H1 (cell line): ENCODE data around the gene SLC25A38. TPM values are rescaled to one million over a fixed set of nuclear protein-coding genes. Genes with fewer than 3 reads are reported as not detected.

Experiments
- CTCF ChIA-PET: fragments of 300-600 bp; sonication (Branson Sonifier 250); formaldehyde crosslinking; loops from one replicate; lab custom pipeline; 2021; ENCODE audit not compliant: partially characterized antibody; lab: Charles Lee
- POLR2A ChIA-PET: fragments of 300-600 bp; sonication (Branson Sonifier 250); formaldehyde crosslinking; loops from one replicate; lab custom pipeline; 2021; ENCODE audit warnings: inconsistent platforms; ENCODE audit not compliant: partially characterized antibody; lab: Charles Lee
- DNase-seq, 2 experiments: peaks; one replicate each; pipeline versions ENCODE4 v3.0.0 to v3.0.0-alpha.2; 2010 to 2022; ENCODE audit warnings: low spot score in 2 of 2, low read depth in 1 of 2, mixed read lengths in 1 of 2
- FAIRE-seq: peaks from 2 replicates; lab custom pipeline; 2011; peaks lifted over from hg19 to GRCh38; lab: Jason Lieb, UNC
- H2AFZ ChIP-seq: 2 replicates; pipeline ENCODE4 v1.8.1; 2012; ENCODE audit warnings: low read length, inconsistent platforms
- H2AK5ac ChIP-seq: 2 replicates; pipeline ENCODE4 v1.6.1; 2013; ENCODE audit warnings: low read depth, low read length
- H2BK120ac ChIP-seq: replicated peaks from 2 replicates; pipeline ENCODE3; 2013; ENCODE audit warnings: low read depth, low read length, inconsistent platforms
- H2BK12ac ChIP-seq: 2 replicates; pipeline ENCODE4 v1.6.1; 2013; ENCODE audit warnings: low read depth, low read length
- H2BK15ac ChIP-seq: 2 replicates; pipeline ENCODE4 v1.6.1; 2013; ENCODE audit warnings: low read length
- H2BK20ac ChIP-seq: 2 replicates; pipeline ENCODE4 v1.6.1; 2013; ENCODE audit warnings: low read length
- H2BK5ac ChIP-seq: 2 replicates; pipeline ENCODE4 v1.6.1; 2013; ENCODE audit warnings: low read depth, low read length
- H3K14ac ChIP-seq: 2 replicates; pipeline ENCODE4 v1.6.1; 2013; ENCODE audit warnings: inconsistent platforms; ENCODE audit not compliant: insufficient read length
- H3K18ac ChIP-seq: 2 replicates; pipeline ENCODE4 v1.6.1; 2013; ENCODE audit warnings: low read length; ENCODE audit errors: extremely low read depth
- H3K23ac ChIP-seq: 2 replicates; pipeline ENCODE4 v1.6.1; 2013; ENCODE audit warnings: inconsistent platforms; ENCODE audit not compliant: insufficient read length
- H3K23me2 ChIP-seq: 2 replicates; pipeline ENCODE4 v1.6.1; 2013; ENCODE audit warnings: low read depth, low read length
- H3K27ac ChIP-seq: 2 replicates; pipeline ENCODE4 v1.6.1; 2011; ENCODE audit warnings: low read depth, low read length, inconsistent platforms
- H3K27me3 ChIP-seq, 4 experiments: replicated peaks in 1 of 4; 1 replicate in 1 of 4; 2 replicates in 3 of 4; pipeline versions ENCODE4 v1.6.1 to v1.8.1; 2011 to 2013; ENCODE audit warnings: low read length in 3 of 4, mild to moderate bottlenecking in 3 of 4, inconsistent platforms in 2 of 4, mixed read lengths in 2 of 4, moderate library complexity in 1 of 4; ENCODE audit not compliant: control insufficient read depth in 3 of 4, insufficient read depth in 3 of 4; ENCODE audit errors: extremely low read depth in 1 of 4
- H3K36me3 ChIP-seq, 4 experiments: 2 replicates each; pipeline versions ENCODE4 v1.6.1 to v1.8.1; 2011 to 2013; ENCODE audit warnings: mild to moderate bottlenecking in 4 of 4, low read length in 3 of 4, moderate library complexity in 2 of 4, control low read depth in 1 of 4, inconsistent platforms in 1 of 4; ENCODE audit not compliant: insufficient read depth in 4 of 4, control insufficient read depth in 2 of 4
- H3K4ac ChIP-seq: replicated peaks from 2 replicates; pipeline ENCODE3; 2013; ENCODE audit warnings: low read length, low read depth, mixed read lengths, inconsistent platforms; ENCODE audit not compliant: insufficient read length
- H3K4me1 ChIP-seq, 4 experiments: replicated peaks in 1 of 4; 1 replicate in 1 of 4; 2 replicates in 3 of 4; pipeline versions ENCODE4 v1.6.1 to v1.8.1; 2011 to 2013; ENCODE audit warnings: low read length in 3 of 4, inconsistent platforms in 2 of 4, mixed read lengths in 1 of 4; ENCODE audit not compliant: insufficient read depth in 4 of 4, control insufficient read depth in 3 of 4
- H3K4me2 ChIP-seq, 2 experiments: 2 replicates each; pipeline versions ENCODE4 v1.6.1 to v1.8.1; 2011 to 2013; ENCODE audit warnings: low read depth in 2 of 2, low read length in 2 of 2, control low read depth in 1 of 2, inconsistent platforms in 1 of 2, mild to moderate bottlenecking in 1 of 2; ENCODE audit not compliant: insufficient read depth in 1 of 2
- H3K4me3 ChIP-seq, 4 experiments: fragments of 200-600, 300-600 bp in 1 of 4; sonication (generic), shearing (Covaris generic), sonication (Bioruptor Twin) in 1 of 4; 2 replicates each; pipeline versions ENCODE4 v1.5.1 to v1.8.1; 2011 to 2016; ENCODE audit warnings: low read length in 4 of 4, low read depth in 3 of 4, control low read depth in 2 of 4, inconsistent platforms in 2 of 4, mild to moderate bottlenecking in 2 of 4, mixed read lengths in 1 of 4, moderate library complexity in 1 of 4; ENCODE audit not compliant: insufficient read depth in 2 of 4; ENCODE audit errors: extremely low read depth in 1 of 4
- H3K56ac ChIP-seq: replicated peaks from 2 replicates; pipeline ENCODE3; 2013; ENCODE audit warnings: low read depth, mild to moderate bottlenecking, mixed read lengths, low read length, inconsistent platforms; ENCODE audit not compliant: insufficient read length
- H3K79me1 ChIP-seq: 2 replicates; pipeline ENCODE4 v1.6.1; 2013; ENCODE audit warnings: low read depth, low read length, control low read depth
- H3K79me2 ChIP-seq, 2 experiments: 2 replicates each; pipeline versions ENCODE4 v1.6.1 to v1.8.1; 2012 to 2013; ENCODE audit warnings: low read length in 2 of 2, mild to moderate bottlenecking in 2 of 2, inconsistent platforms in 1 of 2; ENCODE audit not compliant: insufficient read depth in 2 of 2, control insufficient read depth in 1 of 2
- H3K9ac ChIP-seq, 4 experiments: replicated peaks in 1 of 4; 1 replicate in 1 of 4; 2 replicates in 3 of 4; pipeline versions ENCODE4 v1.6.1 to v1.8.1; 2011 to 2013; ENCODE audit warnings: low read depth in 3 of 4, low read length in 3 of 4, control low read depth in 2 of 4, mild to moderate bottlenecking in 2 of 4, moderate library complexity in 2 of 4, inconsistent platforms in 1 of 4; ENCODE audit errors: extremely low read depth in 1 of 4
- H3K9me3 ChIP-seq, 2 experiments: 2 replicates each; pipeline versions ENCODE4 v1.6.1 to v1.8.1; 2012 to 2013; ENCODE audit warnings: mild to moderate bottlenecking in 2 of 2, moderate library complexity in 2 of 2, control low read depth in 1 of 2, inconsistent platforms in 1 of 2, low read depth in 1 of 2, low read length in 1 of 2, mixed read lengths in 1 of 2; ENCODE audit not compliant: insufficient read depth in 2 of 2
- H4K20me1 ChIP-seq, 2 experiments: replicated peaks in 1 of 2; 2 replicates each; pipeline versions ENCODE3 to v1.8.1; 2011 to 2013; ENCODE audit warnings: inconsistent platforms in 2 of 2, low read length in 2 of 2, mild to moderate bottlenecking in 1 of 2; ENCODE audit not compliant: insufficient read depth in 2 of 2, control insufficient read depth in 1 of 2
- H4K5ac ChIP-seq: 2 replicates; pipeline ENCODE4 v1.6.1; 2013; ENCODE audit warnings: low read length, low read depth, mixed read lengths, inconsistent platforms; ENCODE audit not compliant: insufficient read length
- H4K8ac ChIP-seq: 2 replicates; pipeline ENCODE4 v1.8.0; 2013; ENCODE audit warnings: mild to moderate bottlenecking, moderate library complexity, low read length, inconsistent platforms; ENCODE audit not compliant: insufficient read depth; ENCODE audit errors: extremely low read depth
- H4K91ac ChIP-seq: replicated peaks from 2 replicates; pipeline ENCODE3; 2013; ENCODE audit warnings: low read length, mixed read lengths, inconsistent platforms; ENCODE audit not compliant: insufficient read length
- FOSL1 ChIP-seq: IDR thresholded peaks from 2 replicates; pipeline ENCODE4 v1.6.1; 2011; ENCODE audit warnings: mild to moderate bottlenecking, low read depth, low read length, moderate library complexity; ENCODE audit not compliant: insufficient read depth
- GABPA ChIP-seq: IDR thresholded peaks from 2 replicates; pipeline ENCODE4 v1.6.1; 2011; ENCODE audit warnings: mild to moderate bottlenecking, low read length, moderate library complexity, borderline replicate concordance; ENCODE audit not compliant: insufficient read depth
- POLR2AphosphoS5 ChIP-seq: IDR thresholded peaks from 2 replicates; pipeline ENCODE4 v1.6.1; 2011; ENCODE audit warnings: low read depth, low read length
- RAD21 ChIP-seq, 2 experiments: IDR thresholded peaks in 1 of 2; conservative IDR thresholded peaks in 1 of 2; 2 replicates each; pipeline ENCODE4 v1.6.1; 2011; ENCODE audit warnings: low read depth in 2 of 2, low read length in 2 of 2, improper control_type of control experiment in 1 of 2, inconsistent platforms in 1 of 2, mild to moderate bottlenecking in 1 of 2, moderate library complexity in 1 of 2
- RXRA ChIP-seq: IDR thresholded peaks from 2 replicates; pipeline ENCODE4 v1.6.1; 2011; ENCODE audit warnings: low read depth, mild to moderate bottlenecking, low read length, moderate library complexity; ENCODE audit not compliant: insufficient read depth
- WGBS, 2 experiments: shearing (Covaris generic) in 1 of 2; methylation state at CpG; one replicate each; pipeline versions ENCODE4 v1.1.6 to v1.1.7; 2013 to 2015; ENCODE audit warnings: low lambda C conversion rate in 2 of 2, mixed read lengths in 2 of 2, inconsistent platforms in 1 of 2, low coverage in 1 of 2, missing lambda C conversion rate in 1 of 2; ENCODE audit not compliant: insufficient replicate concordance in 2 of 2, insufficient coverage in 1 of 2, insufficient read length in 1 of 2; ENCODE audit errors: extremely low coverage in 1 of 2, missing lambda C conversion rate in 1 of 2; 5-methylcytosine and 5-hydroxymethylcytosine counted together
- polyA plus RNA-seq, 7 experiments: library from polyadenylated mRNA; depleted of rRNA in 3 of 7; stranded (reverse) in 5 of 7; unstranded in 2 of 7; fragments of >200 nt in 5 of 7; fragments of 200-250 nt in 2 of 7; gene quantifications; 1 replicate in 5 of 7; 2 replicates in 1 of 7; 4 replicates in 1 of 7; pipeline versions ENCODE4 v1.2.1 to v1.2.3, GENCODE V29; 2011 to 2013; ENCODE audit warnings: missing spikeins in 2 of 7, mixed read lengths in 2 of 7
- total RNA-seq: library from RNA; stranded (reverse); fragmentation: NEBNext Ultra II Directional; extraction: Animal tissue kit (Norgen Biotek cat#: 25700); gene quantifications from 2 replicates; pipeline ENCODE4 v1.2.1, GENCODE V29; 2021
- TF ChIP-seq, protein P1 (sequence below): IDR thresholded peaks from 2 replicates; pipeline ENCODE4 v1.6.1; 2012; ENCODE audit warnings: inconsistent platforms

Gene SLC25A38
- total and polyA plus RNA-seq, 2 of the 8 experiments (the other 6 are each of a cell fraction or from before 2014, with no cell fraction given): 41.2 to 45.8 TPM

- Histone ChIP-seq H3K14ac (no peak overlapping the region), H3K23ac (no peak overlapping the region), H3K27ac (no peak overlapping the region; the same call in 1 of the 2 replicates), H3K4me3 (no peak overlapping the region), H4K5ac (no peak overlapping the region), H3K18ac (no peak overlapping the region), H2BK20ac (no peak overlapping the region), H4K91ac (no peak overlapping the region), H2BK120ac (no peak overlapping the region), H3K27me3 (no peaks in the 10 kb centered on the region), H3K56ac (no peak overlapping the region), H3K79me2 (no peaks in the 10 kb centered on the region), H3K4me1 (no peaks in the 10 kb centered on the region), H2BK15ac (no peak overlapping the region), H3K4ac (no peak overlapping the region), H2AFZ (no peak overlapping the region), H3K4me2 (no peak overlapping the region), H2AK5ac (no peak overlapping the region), H3K36me3 (no peaks in the 10 kb centered on the region), H3K79me1 (no peaks in the 10 kb centered on the region), H3K9me3 (no peaks in the 10 kb centered on the region), H4K8ac (no peak overlapping the region), H4K20me1 (no peaks in the 10 kb centered on the region), H2BK12ac (no peak overlapping the region), H3K9ac (no peak overlapping the region), H3K23me2 (no peaks in the 10 kb centered on the region), H2BK5ac (no peak overlapping the region)
- POLR2A ChIA-PET: interaction anchor here (3.4 to 13.1 kb wide), 2 partner anchors 20 to 27 kb away, joined by 25 to 141 read pairs; partner anchors contain the start of gene RPSA
- CTCF ChIA-PET: interaction anchor here (1.6 to 8.1 kb wide), 4 partner anchors 9 to 64 kb away, joined by 4 to 36 read pairs (median 8); no protein-coding TSS in a partner anchor
- DNase-seq (no peak), FAIRE-seq (no peak)
- 84% methylated on average over 4 of the region's 5 CpGs; no CpG with 5 or more reads in 1 of the 2 experiments for WGBS, 2 experiments
- TF ChIP-seq, protein P1, sequence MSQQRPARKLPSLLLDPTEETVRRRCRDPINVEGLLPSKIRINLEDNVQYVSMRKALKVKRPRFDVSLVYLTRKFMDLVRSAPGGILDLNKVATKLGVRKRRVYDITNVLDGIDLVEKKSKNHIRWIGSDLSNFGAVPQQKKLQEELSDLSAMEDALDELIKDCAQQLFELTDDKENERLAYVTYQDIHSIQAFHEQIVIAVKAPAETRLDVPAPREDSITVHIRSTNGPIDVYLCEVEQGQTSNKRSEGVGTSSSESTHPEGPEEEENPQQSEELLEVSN: no peak
- TF ChIP-seq GABPA: no peak
- no peak for TF ChIP-seq RAD21 (IDR thresholded peaks at IDR 0.05 in 1 of 2, conservative IDR thresholded peaks at IDR 0.05 in 1 of 2; ENCODE audit: low read depth in 2 of 2, low read length in 2 of 2)
- no peak for TF ChIP-seq POLR2AphosphoS5
- no peak for TF ChIP-seq RXRA
- TF ChIP-seq FOSL1: no peak
Measured at GRCh38 chr3:39434574-39434973, 51.4 kb downstream of the SLC25A38 start.
